HG02610 (cell line): ENCODE measurements around the gene C11orf21.

Source experiments
- ATAC-seq: cut with Tn5 transposase; IDR thresholded peaks from one replicate; pipeline ENCODE4 v1.9.1; 2021; ENCODE audit warnings: mild to moderate bottlenecking, moderate library complexity; ENCODE audit not compliant: unreplicated experiment

Gene C11orf21

DNA sequence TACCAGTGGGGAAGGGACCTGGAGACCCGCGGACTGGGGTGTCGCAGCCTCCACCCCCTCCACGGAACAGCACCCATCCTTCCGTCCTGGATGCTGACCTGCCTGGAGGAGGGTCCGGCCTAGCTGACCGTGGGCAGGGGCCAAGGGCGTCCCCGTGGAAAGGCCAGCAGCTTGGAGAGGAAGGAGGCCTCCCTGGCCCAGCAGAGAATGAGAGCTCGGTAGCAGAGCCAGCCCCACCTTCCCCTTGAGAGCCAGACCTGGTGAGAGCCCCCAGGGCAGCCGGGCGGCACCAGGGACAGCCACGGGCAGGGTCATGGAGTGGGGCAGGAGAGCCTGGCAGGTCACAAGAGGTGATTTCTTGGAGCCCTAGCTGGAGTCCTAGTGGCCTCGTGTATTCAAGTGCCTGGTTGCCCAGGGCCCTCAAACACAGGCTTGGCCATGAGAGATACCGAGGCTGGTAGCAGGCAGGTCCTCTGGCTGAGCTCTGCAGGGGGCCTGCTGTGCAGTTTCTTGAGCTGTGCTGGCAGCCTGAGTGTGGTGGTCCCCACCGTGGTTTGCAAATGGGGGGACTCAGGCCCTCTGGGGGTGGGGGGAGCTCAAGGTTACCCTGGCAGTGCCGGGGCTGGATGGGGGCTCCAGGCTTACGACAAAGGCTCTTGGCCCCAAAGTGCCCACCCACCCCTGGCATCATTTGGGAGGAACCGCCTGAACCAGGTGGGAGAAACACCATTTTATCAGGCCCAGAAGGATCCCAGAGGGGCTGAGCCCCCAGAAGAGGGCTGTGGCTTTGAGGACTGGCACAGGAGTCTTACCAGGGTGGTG is 7.7 kb upstream of the C11orf21 start:
- no peak for ATAC-seq

- no peak for ATAC-seq
Observed at GRCh38 chr11:2308713-2309112, 7.0 kb upstream of the C11orf21 start.

- ATAC-seq: no peak
Observed at GRCh38 chr11:2307501-2308331, 6.0 kb upstream of the C11orf21 start.

DNA sequence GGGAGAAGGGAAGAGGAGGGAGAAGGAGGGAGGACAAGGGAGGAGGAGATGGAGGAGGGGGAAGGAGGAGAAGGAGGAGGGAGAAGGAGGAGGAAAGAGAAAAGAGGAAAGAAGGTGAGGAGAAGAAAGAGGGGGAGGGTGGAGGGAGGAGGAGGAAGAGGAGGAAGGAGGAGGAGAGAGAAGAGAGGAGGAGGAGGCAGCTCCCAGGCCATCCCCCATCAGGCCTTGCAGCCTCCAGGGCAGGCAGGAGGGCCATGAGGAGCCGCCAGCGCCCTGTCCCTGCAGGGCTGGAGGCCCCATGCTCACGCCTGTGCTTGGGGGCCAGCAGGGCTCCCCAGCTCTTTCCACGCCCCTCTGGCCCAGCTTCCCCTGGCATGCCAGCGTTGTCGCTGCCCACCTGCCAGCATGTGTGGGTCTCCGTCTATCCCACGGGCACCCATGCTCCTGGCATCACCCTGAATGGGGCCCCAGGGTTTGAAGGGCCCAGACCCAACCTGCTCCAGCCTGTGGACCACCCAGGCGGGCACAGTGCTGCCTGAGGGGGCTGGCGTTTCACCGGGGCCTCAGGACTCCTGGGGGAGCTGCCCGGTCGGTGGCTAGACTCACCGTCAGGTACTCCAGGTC is 5.3 kb upstream of the C11orf21 start:
- no peak for ATAC-seq

GRCh38 chr11:2306452-2306823 is 4.7 kb upstream of the C11orf21 start:
- ATAC-seq: no peak

DNA sequence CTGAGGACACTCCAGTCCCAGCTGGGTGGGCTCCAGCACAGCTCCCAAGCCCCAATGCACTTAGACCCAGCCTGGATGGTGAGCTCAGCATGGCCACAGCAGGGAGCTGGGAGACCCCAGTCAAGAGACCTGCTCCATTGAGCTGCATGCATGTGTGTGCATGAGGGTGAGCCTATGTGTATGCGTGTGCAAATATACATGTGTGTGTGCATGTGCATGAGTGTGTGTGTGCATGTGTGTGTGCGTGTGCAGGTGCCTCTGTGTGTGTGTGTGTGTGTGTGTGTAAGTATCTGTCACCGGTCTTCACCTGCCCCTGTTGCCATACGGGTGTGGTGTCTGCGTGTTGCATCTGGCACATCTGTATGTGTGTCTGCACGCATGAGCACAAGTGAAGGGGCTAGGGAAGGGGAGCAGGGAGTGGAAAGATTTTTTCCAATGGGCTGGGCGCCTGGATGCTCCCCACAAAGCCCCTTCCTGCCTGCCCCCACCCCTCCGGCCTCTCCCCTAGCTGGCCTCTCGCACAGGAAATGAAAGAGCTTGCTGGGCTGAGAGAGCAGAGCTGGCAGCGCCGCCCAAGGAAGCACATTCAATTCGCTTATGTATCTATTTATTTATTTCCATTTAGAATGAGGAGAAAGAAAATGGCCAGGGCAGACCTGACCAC is 4.2 kb upstream of the C11orf21 start:
- ATAC-seq: no peak

DNA sequence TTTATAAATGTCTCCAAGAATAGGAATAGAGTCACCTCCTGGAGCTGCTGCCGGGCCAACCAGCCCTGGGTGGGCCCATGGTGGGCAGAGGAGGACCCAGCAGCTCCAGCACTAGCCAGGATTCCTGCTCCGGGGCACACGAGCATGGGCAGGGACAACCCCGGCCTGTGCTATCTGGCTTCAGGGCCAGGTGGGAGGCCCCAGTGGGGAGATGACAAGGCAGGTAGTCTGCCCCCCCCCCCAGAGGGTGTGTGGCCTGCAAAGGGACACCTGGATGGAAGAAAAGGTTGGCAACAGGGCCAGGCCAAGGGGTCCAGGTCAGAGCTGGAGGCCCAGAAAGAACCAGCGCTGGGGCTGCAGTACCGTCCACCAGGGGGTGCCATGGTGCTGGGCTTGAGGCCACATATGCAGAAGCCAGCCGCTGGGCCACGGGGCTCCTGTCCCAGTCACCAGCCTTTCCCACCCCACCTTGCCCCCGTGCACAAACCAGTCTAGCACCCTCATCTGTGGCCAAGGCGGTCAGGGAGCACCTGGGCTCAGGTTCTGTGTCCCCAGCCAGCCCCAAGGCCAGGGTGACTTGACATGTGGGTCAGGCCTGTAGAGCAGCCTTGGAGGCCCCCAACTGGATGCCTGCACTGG is 3.5 kb upstream of the C11orf21 start:
- ATAC-seq: no peak

GRCh38 chr11:2304506-2305139 is 2.9 kb upstream of the C11orf21 start:
- ATAC-seq: no peak

- ATAC-seq: no peak
Observed at GRCh38 chr11:2303627-2304505, 2.1 kb upstream of the C11orf21 start.

- no peak for ATAC-seq
Observed at GRCh38 chr11:2302896-2303626, 1.3 kb upstream of the C11orf21 start.

GRCh38 chr11:2302306-2302895 is 683 bp upstream of the C11orf21 start:
- no peak for ATAC-seq

DNA sequence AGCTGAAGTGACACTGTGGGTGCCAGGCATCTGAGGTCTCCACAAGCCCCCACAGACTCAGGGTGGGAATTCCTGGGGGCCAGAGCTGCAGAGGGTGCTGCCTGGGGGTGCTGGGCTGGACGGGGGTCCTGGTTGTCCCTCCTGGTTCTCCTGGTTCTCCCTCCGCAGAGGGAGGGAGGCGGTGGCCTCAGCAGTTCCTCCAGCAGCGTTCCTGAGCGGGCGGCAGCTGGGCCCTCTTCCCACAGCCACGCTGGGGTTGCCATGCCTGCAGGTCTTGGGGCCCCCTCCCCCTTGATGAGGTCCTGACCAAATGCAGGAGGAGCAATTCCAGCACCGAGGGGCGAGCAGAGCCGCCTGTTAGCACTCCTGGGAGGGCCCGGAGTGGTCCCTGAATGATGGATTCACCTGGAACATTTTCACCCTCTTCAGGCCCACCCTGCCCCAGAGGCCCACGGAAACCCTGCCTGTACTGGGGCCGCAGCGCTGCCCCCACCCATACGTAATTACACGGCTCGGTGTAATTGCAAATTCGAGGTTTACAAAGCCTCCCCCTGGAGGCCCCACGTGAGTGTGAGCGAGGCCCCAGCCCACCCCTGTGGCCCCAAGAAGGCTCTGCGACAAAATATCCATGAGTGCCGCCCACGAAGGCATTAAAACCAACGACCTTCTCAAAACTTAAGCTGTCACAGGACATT is 635 bp downstream of the C11orf21 start:
- no peak for ATAC-seq

DNA sequence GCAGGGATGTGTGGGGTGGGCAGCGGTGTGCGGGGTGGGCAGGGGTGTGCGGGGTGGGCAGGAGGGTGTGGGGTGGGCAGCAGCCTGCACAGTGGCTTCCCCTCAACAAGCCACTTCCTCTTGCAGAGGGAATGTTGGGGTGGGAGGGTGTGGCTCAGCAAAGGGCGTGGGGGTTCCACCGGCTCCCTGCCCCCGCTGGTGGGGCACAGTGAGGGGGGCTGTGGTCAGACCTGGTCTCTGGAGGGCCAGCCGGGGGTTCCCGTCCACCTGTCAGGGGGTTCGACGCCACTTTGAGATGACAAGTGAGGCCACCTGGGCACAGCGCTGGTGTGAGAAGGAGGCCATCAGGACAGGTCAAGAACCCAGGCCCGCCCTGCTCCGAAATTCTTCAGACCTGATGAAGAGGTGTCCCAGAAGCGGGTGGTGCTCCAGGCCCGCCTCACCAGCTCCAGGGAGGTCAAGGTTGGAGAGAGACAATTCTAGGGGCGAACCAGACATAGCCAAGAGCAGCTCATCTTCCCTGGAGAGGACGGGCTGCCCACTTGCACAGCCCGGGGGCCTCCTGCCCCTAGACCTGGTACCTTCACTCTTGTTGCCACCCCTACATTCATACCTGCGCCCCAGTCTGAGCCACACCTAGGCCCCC is 1.3 kb downstream of the C11orf21 start:
- ATAC-seq: no peak

- no peak for ATAC-seq
Observed at GRCh38 chr11:2299773-2300172, 1.9 kb downstream of the C11orf21 start.

DNA sequence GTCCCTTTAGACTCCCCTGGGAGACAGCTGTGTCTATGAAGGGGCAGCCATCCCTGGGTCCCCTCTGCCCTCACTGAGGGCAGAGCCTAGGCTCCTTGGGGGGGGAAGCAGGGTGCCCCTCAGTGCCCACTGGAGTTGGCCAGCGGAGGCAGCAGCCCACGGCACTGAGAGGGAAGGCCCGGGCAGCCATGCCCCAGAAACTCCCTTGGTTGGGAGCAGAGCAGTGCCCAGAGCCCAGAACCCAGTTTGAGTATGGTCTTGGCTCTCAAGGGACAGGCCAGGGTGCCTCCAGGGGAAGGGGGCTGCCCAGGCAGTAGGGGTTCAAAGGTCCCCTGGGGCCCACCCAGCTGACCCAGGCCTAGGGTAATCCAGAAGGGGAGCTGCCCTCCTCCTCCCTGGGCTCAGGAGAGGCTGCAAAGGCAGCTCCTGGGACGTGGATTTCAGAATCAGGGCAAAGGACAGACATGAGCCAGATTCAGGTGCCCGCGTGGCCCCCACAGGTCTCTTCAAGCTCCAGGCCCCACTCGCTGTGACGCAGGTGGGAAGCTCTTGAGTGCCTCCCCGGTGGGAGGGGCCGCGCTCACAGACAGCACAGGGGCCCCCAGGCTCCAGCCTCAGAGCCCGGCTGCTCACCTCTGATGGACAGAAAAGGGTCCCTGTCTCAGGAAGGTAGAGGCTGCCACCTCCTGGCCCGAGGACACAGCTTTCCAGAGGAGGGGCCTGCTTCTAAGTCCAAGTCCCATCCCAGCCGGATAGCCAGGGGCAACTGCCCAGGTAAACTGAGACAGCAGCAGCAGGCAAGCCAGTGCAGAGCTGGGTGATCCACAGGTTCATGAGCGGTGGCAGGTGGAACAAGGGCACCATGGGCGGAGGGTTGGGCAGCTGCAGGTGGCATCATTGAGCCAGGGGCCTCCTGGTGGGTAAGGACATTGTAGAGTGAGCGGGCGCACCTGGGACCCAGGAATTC is 2.6 kb downstream of the C11orf21 start:
- ATAC-seq: no peak
